ENCODE measurements around the gene PLEKHO2.

- TF ChIP-seq RAD21 (conservative IDR thresholded peaks at IDR 0.05 in 1 of 2, IDR thresholded peaks at IDR 0.05 in 1 of 2) (no peak), CTCF (IDR thresholded peaks at IDR 0.05) (no peak), POLR2A (IDR thresholded peaks at IDR 0.05; ENCODE audit: low read length) (no peak), CEBPB (IDR thresholded peaks at IDR 0.05) (no peak), REST (IDR thresholded peaks at IDR 0.05) (no peak), MAZ (IDR thresholded peaks at IDR 0.05; ENCODE audit: borderline replicate concordance, low read depth, low read length) (no peak), KDM5A (IDR thresholded peaks at IDR 0.05) (no peak), RCOR1 (IDR thresholded peaks at IDR 0.05; ENCODE audit: low read depth, low read length) (no peak), ZFP36 (IDR thresholded peaks at IDR 0.05; ENCODE audit: borderline replicate concordance, partially characterized antibody) (no peak), MAFK (IDR thresholded peaks at IDR 0.05; ENCODE audit: partially characterized antibody) (no peak), JUNB (IDR thresholded peaks at IDR 0.05) (no peak)
Measured at GRCh38 chr15:64841060-64841343, 713 bp upstream of the PLEKHO2 start.
